Hindlimb muscle (tissue), 1 donor: ENCODE results near the gene WASF2. TPM values are rescaled to one million over a fixed set of nuclear protein-coding genes. Genes with fewer than 3 reads are reported as not detected.
"Not testable (repeated sequence)": the region's sequence is repeated elsewhere in the genome, so short reads cannot be mapped to it uniquely, and the experiment has no call there.

ENCODE experiments used
- DNase-seq: peaks from one replicate; pipeline ENCODE4 v3.0.0-alpha.2; 2013
- polyA plus RNA-seq: library from polyadenylated mRNA; unstranded; fragments of 120-200 nt; gene quantifications from one replicate; pipeline ENCODE4 v1.2.1, GENCODE V29; 2013; ENCODE audit not compliant: insufficient read length

The WASF2 gene
- polyA plus RNA-seq, 1 donor = 79.4 TPM

- DNase-seq = peak; percentile 78
Observed at GRCh38 chr1:27395441-27396195, 94.3 kb downstream of the WASF2 start.

GRCh38 chr1:27394925-27395324 lies 95.0 kb downstream of the WASF2 start:
- no peak for DNase-seq

- no peak for DNase-seq
Observed at GRCh38 chr1:27394282-27394658, 95.7 kb downstream of the WASF2 start.

GRCh38 chr1:27393641-27394281 lies 96.2 kb downstream of the WASF2 start:
- no peak for DNase-seq

GRCh38 chr1:27392778-27393635 lies 97.0 kb downstream of the WASF2 start:
- no peak for DNase-seq

- DNase-seq = peak; percentile 89
Observed at GRCh38 chr1:27392096-27392777, 97.7 kb downstream of the WASF2 start, which contains the start of gene GPR3. TSS of gene GPR3 (plus strand) at chr1:27392622. CDS start at chr1:27393799, 1,177 bp downstream.

- peak; percentile 52 for DNase-seq
Observed at GRCh38 chr1:27391511-27392095, 98.4 kb downstream of the WASF2 start.

GRCh38 chr1:27388337-27389005 lies 101.5 kb downstream of the WASF2 start:
- DNase-seq = no peak

GRCh38 chr1:27384797-27385196 lies 105.2 kb downstream of the WASF2 start:
- DNase-seq = not testable (repeated sequence)

- DNase-seq = no peak
Observed at GRCh38 chr1:27383661-27384060, 106.3 kb downstream of the WASF2 start.

GRCh38 chr1:27383039-27383605 lies 106.8 kb downstream of the WASF2 start, which contains the start of gene CD164L2:
TSS of gene CD164L2 (minus strand) at chr1:27383333. CDS start at chr1:27383239, 94 bp downstream.
- no peak for DNase-seq

- DNase-seq = no peak
Observed at GRCh38 chr1:27381969-27382762, 107.8 kb downstream of the WASF2 start.

GRCh38 chr1:27380766-27381733 lies 108.9 kb downstream of the WASF2 start:
- no peak for DNase-seq

GRCh38 chr1:27380224-27380623 lies 109.7 kb downstream of the WASF2 start:
- DNase-seq = no peak

- DNase-seq = no peak
Observed at GRCh38 chr1:27379564-27380122, 110.3 kb downstream of the WASF2 start.

GRCh38 chr1:27377760-27378495 lies 112.0 kb downstream of the WASF2 start:
- DNase-seq = no peak

GRCh38 chr1:27374362-27375086 lies 115.4 kb downstream of the WASF2 start, which contains the start of gene FCN3:
TSS of gene FCN3 (minus strand) at chr1:27374824. CDS start at chr1:27374818, 6 bp downstream.
- no peak for DNase-seq
